SU-DHL-6 (cell line): Measurements from ENCODE around the gene ZFHX3.

ENCODE experiments used
- EZH2phosphoT487 ChIP-seq: fragments of 200-600 bp; sonication (generic), shearing (Covaris generic); conservative IDR thresholded peaks from 2 replicates; pipeline ENCODE4 v1.6.1; 2018; ENCODE audit warnings: mild to moderate bottlenecking, antibody characterized with exemption, low read length, moderate library complexity, mixed read lengths
- TF ChIP-seq, protein P1 (sequence below): fragments of 200-600 bp; sonication (generic); IDR thresholded peaks from one replicate; pipeline ENCODE4 v1.5.1; 2017; ENCODE audit warnings: antibody characterized with exemption, mild to moderate bottlenecking, low read length, moderate library complexity; ENCODE audit not compliant: insufficient read depth, poor library complexity, severe bottlenecking

DNA sequence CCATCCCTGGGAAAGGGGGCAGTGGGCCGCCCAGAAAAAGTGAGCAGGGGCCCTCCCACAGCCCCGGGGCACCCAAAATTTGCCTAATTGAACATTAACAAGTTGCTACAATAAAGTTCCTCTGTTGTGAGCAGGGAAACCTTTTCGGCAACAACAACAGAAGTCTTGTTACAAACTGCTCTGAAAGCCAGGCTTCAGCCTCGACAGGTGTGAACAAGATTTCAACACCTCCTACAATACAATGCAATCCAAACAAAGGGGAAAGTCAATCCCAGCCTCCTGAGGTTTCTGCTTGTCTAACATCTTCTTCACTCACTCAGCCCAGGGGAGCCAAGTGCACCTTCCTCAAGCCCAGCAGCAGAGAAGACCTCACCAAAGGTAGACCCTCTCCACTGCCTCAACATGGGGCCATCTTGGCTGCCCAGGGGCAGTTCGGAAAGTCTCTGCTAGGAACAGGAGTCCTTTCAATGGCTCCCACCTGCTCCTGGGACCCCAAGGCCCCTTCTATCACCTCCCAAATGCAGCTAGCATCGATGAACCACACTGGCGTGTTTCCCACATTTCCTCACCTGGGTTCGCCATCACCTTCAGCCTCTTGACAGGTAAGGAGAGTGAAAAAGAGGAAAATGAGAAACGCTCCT lies 19.1 kb downstream of the ZFHX3 start:
- TF ChIP-seq, protein P1, sequence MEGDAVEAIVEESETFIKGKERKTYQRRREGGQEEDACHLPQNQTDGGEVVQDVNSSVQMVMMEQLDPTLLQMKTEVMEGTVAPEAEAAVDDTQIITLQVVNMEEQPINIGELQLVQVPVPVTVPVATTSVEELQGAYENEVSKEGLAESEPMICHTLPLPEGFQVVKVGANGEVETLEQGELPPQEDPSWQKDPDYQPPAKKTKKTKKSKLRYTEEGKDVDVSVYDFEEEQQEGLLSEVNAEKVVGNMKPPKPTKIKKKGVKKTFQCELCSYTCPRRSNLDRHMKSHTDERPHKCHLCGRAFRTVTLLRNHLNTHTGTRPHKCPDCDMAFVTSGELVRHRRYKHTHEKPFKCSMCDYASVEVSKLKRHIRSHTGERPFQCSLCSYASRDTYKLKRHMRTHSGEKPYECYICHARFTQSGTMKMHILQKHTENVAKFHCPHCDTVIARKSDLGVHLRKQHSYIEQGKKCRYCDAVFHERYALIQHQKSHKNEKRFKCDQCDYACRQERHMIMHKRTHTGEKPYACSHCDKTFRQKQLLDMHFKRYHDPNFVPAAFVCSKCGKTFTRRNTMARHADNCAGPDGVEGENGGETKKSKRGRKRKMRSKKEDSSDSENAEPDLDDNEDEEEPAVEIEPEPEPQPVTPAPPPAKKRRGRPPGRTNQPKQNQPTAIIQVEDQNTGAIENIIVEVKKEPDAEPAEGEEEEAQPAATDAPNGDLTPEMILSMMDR, result no peak
- TF ChIP-seq EZH2phosphoT487, result no peak
